GM21619 (cell line): ENCODE results near the gene GPR149.
"Not testable (repeated sequence)": the region's sequence is repeated elsewhere in the genome, so short reads cannot be mapped to it uniquely, and the experiment has no call there.

Experiments
- ATAC-seq: cut with Tn5 transposase; IDR thresholded peaks from one replicate; pipeline ENCODE4 v1.9.1; 2021; ENCODE audit not compliant: unreplicated experiment

GPR149 gene, protein sequence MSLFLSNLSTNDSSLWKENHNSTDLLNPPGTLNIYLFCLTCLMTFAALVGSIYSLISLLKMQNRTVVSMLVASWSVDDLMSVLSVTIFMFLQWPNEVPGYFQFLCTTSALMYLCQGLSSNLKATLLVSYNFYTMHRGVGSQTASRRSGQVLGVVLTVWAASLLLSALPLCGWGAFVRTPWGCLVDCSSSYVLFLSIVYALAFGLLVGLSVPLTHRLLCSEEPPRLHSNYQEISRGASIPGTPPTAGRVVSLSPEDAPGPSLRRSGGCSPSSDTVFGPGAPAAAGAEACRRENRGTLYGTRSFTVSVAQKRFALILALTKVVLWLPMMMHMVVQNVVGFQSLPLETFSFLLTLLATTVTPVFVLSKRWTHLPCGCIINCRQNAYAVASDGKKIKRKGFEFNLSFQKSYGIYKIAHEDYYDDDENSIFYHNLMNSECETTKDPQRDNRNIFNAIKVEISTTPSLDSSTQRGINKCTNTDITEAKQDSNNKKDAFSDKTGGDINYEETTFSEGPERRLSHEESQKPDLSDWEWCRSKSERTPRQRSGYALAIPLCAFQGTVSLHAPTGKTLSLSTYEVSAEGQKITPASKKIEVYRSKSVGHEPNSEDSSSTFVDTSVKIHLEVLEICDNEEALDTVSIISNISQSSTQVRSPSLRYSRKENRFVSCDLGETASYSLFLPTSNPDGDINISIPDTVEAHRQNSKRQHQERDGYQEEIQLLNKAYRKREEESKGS

DNA sequence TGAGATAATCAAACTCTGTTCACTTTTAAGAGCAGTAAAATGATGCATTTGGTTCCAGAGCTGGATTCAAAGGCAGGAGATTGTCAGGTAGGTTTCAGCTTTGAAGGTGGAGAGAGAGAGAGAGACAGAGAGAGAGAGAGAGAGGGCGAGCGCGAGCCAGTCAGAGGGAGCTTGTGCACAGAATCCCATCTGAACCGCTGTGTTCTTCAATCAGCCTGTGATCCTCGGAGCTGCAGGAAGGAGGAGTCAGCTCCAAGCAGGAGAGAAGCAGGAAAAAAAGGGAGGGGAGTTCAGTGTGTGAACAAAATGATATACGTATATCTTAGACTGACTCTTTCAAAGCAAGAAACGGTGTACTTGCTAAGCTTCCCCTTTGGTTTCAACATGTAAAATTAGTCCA lies at the start of gene GPR149:
Gene GPR149, minus strand, starts transcription at position 177 of the 400 bp plus-strand sequence. CDS start 575 bp downstream, outside the sequence.
- ATAC-seq = no peak

DNA sequence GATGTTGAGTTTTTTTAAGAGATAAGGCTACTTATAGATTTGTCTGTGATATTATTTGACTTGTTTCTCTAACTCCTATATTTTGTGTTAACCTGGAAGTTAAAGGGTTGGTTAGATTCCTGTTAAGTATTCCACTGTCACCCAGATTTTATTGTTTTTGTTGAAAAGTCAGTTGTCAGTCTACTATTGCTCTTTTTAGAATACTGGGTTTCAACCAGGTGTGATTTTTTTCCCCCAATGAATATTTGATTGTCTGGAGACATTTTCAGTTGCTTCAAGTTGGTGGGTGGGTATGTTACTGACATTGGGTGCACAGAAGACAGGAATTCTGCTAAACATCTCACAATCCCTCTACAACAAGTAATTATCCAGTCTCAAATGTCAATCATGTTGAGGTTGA lies 43.8 kb upstream of the GPR149 start:
- no peak for ATAC-seq

DNA sequence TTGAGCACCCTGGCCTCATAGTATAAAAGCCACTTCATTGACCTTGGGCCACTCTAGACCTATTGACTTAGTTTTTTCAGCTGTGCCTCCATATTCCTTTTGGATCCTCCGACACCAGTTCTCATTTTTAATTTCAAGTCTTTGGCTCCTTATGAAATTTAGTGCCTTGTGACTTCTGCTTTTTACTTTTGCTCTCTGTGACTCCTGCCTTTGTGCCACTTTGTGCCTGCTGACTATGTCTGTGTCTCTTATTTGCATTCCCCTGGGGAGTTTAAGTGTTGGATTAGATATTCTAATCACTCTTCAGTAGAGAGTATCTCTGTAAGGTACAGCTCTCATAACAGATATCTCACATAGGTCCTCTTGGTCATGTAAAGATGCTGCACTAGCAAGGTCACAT lies 39.6 kb upstream of the GPR149 start:
- no peak for ATAC-seq

DNA sequence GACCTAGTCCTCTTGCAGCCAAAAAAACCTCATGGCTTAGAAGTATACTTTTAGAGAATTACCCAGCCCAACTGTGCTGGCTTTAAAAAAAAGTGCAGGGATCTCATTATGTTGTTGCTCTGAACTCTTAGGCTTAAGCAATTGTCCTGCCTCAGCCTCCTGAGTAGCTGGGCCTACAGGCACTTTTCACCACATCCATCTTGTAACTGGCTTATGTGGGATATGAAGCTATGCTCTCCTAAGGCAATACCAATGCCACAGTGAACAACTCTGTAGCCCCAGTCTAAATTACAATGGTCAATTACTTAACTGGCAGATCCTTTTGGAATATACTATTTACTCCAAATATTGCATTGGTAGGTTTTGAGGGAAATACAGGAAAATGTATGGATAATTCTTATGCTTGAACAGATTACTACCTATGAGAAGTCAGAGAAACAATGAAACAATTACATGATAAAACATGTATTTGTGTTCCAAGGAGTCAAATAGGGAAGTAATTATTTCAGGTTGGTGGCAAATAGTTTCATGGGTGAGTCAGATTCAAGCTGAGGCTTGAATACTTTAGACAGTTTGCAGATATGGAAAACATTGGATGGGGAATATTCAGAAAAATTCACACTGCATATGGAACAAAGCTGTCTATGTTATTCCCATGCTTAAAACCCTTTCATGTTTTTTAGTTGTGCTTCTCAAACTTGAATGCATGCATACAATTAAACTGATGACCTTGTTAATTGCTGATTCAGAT lies 34.6 kb upstream of the GPR149 start:
- ATAC-seq = no peak

DNA sequence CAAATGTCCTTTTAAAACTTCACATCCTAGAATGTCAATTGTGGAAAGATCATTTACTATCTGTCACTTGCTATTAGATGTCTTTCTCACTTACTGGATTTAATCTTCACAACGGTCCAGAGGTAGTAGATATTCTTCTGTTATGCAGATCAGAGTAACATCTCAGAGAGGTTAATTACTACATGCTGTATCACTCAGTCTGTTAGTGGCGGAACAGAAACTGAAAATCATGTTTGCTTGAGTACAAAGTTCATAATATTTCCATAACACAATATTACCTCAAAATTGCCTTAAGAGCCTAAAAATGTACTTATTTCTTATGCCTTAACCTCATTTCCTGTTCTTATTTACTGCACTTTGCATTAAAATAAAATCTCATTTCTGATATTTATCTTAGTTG lies 28.6 kb upstream of the GPR149 start:
- ATAC-seq = no peak

DNA sequence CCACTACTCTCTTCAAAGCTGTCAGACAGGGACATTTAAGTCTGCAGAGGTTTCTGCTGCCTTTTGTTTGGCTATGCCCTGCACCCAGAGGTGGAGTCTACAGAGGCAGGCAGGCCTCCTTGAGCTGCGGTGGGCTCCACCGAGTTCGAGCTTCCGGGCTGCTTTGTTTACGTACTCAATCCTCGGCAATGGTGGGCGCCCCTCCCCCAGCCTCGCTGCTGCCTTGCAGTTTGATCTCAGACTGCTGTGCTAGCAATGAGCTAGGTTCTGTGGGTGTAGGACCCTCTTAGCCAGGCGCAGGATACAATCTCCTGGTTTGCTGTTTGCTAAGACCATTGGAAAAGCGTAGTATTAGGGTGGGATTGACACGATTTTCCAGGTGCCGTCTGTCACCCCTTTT lies 9.1 kb upstream of the GPR149 start:
- not testable (repeated sequence) for ATAC-seq

DNA sequence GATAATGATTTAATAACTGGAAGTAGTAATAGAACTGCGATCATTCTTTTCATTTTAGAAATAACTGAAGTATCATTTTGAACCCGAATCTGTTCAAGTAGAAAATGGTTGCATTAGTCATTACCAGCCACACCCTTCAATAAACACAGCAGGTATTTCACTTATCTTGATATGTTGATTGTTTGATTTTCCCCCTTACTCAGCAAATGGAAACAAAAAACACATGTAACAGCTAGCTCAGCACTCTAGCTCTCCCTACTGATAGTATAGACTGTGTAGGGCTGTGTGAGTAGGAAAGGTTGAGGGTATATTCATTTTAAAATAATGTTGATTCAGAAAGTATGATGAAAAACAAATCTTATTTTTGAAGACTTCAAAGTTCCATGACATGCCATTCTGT lies 1.1 kb upstream of the GPR149 start:
- ATAC-seq = no peak

DNA sequence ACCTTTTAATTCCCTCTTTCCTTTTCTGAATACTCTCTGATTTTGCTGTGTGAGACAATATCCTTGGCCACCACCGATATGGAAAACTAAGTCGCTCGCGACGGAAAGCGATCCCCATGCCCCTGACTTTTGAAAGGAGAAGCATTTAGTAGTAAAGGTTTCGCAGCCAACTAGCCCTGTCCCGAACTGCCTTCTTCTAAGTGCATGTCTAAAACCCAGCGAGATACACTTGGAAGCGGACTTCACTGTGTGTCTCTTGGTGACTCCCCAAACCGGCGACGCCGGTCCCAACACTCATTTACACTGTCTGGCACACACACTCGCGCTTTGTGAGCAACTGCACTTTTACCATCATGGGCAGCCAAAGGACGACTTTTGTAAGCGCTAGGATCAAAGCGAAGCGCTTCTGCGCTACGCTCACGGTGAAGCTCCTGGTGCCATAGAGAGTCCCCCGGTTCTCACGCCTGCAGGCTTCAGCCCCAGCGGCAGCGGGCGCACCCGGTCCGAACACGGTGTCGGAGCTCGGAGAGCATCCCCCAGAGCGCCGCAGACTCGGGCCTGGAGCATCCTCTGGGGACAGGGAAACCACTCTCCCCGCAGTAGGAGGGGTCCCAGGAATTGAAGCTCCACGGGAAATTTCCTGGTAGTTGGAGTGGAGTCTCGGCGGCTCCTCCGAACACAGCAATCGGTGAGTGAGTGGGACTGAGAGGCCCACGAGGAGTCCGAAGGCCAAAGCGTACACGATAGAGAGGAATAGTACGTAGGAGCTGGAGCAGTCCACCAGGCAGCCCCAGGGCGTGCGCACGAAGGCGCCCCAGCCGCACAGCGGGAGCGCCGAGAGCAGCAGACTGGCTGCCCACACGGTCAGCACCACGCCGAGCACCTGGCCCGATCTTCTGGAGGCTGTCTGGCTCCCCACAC lies 1.4 kb downstream of the GPR149 start:
- no peak for ATAC-seq

DNA sequence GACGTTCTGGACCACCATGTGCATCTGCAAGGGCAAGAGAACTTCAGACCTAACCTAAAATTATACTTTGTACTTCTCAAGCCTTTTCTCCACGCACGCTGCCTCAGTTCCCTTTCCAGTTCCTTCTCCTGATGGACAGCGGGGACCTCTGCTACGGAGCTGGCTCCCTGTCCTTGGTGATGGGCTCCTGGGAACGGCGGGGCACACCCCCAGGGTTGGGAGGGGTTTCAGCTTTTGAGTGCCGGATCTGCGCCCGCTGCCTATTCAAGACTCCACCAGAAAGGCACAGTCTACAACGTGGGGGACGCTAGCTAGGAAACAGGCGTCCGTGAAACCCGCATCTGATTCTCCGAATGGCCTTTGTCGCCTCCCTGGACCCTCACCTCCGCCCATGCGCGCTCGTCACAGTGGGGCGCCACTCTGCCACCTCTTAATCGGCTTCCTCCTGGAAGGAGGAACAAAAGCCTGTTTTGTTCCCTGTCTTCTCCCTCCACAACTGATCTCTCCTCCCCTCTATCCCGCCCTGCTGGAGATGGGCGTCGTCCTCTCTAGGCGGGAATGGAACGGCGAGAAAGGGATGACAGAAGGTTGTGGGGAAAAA lies 2.2 kb downstream of the GPR149 start:
- no peak for ATAC-seq

DNA sequence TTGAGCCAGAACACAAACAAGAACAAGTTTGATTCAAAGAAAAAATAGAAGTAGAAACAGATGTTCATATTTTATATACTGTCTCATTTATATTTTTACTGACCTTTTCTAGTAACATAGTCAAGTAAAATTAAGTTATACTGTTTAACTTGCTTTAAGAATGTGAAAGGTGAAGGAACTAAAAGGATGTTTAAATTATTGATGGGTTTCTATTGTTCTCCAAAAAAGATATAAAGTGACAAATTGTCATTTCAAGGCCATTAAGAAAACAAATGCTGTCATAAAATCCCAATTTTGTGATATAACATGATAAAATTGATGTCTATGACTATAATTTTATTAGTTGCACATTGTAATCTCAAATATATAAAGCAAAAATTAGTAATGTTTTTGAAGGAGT lies 7.3 kb downstream of the GPR149 start:
- ATAC-seq = no peak

DNA sequence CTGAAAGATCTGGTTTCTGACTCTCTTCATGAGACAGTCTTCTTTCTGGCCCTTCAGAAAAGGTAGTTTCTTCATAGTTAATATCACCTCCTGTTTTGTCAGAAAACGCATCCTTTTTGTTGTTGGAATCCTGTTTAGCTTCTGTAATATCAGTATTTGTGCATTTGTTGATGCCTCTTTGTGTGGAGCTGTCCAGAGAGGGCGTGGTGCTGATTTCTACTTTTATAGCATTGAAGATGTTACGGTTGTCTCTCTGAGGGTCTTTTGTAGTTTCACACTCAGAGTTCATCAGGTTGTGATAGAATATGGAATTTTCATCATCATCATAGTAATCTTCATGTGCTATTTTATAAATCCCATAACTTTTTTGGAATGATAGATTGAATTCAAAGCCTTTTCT lies 8.9 kb downstream of the GPR149 start:
- ATAC-seq = no peak

DNA sequence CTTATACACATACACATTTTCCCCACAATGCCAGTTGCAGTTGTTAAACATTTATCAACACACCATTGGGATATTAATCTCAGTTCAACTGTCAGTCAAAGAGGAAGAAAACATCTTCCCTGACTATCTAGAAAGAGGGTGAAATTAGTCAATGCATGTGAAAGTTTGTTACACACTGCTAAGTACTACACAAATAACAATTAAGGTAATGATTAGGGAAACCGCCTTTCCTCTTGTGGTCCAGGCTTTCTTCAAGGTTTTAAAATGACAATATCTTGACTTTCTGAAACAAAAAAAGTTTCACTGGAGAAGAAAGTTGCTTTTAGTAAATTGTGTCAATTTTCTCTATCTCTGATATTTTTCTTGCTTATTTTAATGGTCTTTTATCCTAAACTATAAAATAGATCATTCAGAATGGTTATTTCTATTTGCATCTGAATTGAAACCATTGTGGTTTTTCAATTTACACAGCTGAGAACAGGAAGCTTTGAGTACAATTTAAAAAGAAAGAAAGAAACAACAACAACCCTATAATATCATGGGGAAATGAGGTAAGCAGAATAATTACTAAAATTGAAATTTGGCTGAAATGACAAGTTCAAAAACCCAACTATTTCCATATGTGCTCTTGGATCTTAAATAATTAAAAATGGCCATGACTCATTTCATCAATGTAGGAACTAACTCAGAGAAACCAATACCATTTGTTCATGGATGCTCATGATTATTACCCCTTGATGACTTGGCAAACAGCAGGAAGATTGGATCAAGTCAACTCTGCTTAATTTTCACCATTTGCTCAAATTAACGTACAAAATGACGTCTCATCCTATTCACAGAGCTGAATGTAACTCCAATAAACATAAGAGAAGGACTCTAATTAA lies 31.7 kb downstream of the GPR149 start:
- peak; percentile 96 for ATAC-seq

DNA sequence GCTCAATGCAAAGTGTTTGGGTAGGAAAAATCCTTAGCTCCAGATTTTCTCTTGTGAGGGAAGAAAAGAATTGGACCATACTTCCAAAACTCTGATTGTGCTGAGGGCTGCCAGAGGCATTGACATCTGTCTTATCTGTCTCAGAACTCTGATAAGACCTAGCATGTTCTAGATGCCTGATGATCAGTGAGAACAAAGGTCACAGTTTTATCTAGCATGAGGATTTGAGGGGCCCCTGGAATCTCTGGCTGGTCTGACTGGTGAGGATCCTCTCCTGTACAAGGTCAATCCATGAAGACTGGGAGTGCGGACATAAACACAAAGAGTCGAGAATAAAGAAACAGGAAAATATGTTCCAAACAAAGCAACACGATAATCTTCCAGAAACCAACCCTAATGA lies 40.1 kb downstream of the GPR149 start:
- no peak for ATAC-seq

DNA sequence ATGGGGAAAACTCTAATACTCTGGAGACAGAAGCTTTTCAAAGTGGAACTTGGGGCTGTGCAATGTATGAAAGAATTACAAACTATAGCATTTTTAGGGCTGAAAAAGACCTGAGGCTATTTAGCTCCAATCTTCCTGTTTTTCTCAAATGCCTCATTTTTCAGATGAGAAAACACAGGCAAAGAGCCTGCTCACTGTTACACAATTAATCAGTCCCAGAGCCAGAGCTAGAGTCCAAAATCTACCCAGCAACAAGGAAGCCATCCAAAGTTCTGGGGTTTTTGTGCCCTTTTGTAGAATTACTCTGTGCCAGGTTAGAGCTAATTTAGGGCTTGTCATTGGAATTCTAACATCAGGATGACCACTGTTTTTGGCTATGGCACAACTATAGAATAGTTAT lies 45.5 kb downstream of the GPR149 start:
- ATAC-seq = no peak

DNA sequence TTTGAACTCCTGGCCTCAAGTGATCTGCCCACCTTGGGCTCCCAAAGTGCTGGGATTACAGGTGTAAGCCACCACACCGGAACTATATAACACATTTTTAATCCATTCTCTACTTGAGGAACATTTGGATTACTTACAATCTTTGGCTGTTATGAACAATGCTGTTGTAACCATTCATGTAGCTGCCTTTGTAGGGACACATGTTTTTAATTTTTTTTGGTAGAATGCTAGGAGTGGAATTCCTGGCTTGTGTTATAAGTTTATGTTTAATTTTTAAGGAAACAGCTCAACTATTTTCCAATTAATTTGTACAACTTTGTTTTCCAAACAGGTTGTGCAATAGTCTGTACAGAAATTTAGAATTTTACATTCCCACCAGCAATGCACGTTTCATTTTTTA lies 51.7 kb downstream of the GPR149 start:
- no peak for ATAC-seq

DNA sequence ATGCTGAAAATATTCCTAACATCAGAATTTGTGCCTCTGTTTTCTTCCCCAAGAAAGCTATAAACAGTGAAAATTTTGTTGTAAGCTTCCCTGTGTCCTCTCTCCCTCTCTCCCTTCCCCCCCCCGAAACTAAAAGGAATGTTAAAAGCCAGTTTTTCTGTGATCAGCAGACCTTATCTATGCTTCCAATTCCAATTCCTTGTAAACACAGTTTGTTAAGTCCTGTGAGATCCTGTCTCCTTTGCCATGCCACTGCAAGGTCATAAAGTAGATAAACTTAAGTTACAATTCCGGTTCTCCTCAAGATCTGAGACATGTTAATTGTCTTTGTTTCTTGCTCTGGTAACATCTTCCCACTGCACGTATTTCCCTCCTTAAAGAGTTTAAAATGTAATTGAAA lies 62.8 kb downstream of the GPR149 start:
- ATAC-seq = no peak

DNA sequence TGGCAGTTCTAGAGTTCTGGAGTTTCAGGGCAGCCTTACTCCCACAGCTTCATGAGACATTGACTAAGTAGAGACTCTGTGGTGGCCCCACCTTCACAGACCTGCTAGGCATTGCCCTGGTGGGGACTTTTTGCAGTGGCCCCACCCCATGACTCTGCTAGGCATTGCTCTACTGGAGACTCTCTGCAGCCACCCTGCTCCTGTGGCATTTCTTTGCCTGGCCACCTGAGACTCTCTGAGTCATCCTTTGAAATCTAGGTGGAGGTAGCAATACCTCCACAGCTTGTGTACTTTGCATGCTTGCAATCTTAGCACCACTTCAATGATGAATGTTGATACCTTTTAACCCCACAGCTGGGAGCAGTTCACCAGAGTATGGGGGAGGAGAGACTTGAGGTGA lies 65.1 kb downstream of the GPR149 start:
- no peak for ATAC-seq

DNA sequence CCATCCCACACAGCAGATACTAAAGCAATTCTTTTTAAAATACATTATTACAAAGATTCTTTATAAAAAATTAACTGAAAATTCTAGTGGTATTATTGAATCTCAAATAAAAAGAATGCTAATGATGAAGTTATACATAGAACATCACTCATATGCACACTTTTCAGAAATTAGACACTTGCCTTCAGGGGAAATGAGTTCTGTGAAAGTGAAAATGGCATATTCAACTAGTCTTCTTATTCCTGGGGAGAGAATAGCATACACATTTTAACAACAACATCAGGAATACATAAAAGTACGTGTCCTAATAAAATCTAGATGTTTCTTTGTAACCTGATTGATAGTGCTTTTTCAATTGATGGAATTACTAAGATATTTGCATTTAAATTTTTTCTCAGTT lies 68.9 kb downstream of the GPR149 start:
- no peak for ATAC-seq

DNA sequence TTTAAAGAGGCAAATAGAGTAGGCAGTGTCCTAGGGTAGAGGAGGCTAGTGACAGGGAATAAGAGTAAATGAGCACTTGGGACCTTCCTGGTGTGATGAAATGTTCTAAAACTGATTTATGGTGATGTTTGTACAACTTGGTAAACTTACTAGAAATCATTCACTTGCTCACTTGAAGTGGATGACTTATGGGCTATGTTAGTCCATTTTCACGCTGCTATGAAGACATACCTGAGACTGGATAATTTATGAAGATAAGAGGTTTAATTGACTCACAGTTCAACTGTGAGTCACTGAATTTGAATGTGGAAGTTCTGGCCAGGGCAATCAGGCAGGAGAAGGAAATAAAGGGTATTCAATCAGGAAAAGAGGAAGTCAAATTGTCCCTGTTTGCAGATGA lies 74.0 kb downstream of the GPR149 start:
- no peak for ATAC-seq
